Naive thymus-derived CD4-positive, alpha-beta T cell (primary cell): ENCODE measurements around the gene RHOJ. TPM values are rescaled to one million over a fixed set of nuclear protein-coding genes. Genes with fewer than 3 reads are reported as not detected.
"Not testable (repeated sequence)": the region's sequence is repeated elsewhere in the genome, so short reads cannot be mapped to it uniquely, and the experiment has no call there.

Source experiments
- ATAC-seq: fragments of 150-1000 bp; cut with Tn5 transposase; 2 replicates; pipeline ENCODE4 v1.10.0; 2021; ENCODE audit warnings: mild to moderate bottlenecking, moderate library complexity
- CTCF ChIA-PET: fragments of 350-600 bp; sonication (Branson Sonifier 250); formaldehyde crosslinking; loops from one replicate; lab custom pipeline; 2021; ENCODE audit warnings: antibody characterized with exemption; lab: Charles Lee
- POLR2A ChIA-PET: fragments of 350-600 bp; sonication (Branson Sonifier 250); formaldehyde crosslinking; loops from one replicate; lab custom pipeline; 2021; ENCODE audit warnings: antibody characterized with exemption, inconsistent platforms; lab: Charles Lee
- DNase-seq, 9 donors: peaks; one replicate each; pipeline versions ENCODE4 v3.0.0 to v3.0.0-alpha.2; 2020 to 2022; ENCODE audit warnings: mixed read lengths in 1 of 9
- H3K27ac ChIP-seq: one replicate; pipeline ENCODE4 v1.7.0; 2013; ENCODE audit warnings: mild to moderate bottlenecking, low read depth, low read length, moderate library complexity
- H3K27me3 ChIP-seq, 2 donors: one replicate each; pipeline ENCODE4 v1.7.0; 2013; ENCODE audit warnings: low read length in 2 of 2, mild to moderate bottlenecking in 2 of 2, moderate library complexity in 2 of 2; ENCODE audit not compliant: control insufficient read depth in 2 of 2, insufficient read depth in 2 of 2
- H3K36me3 ChIP-seq, 3 experiments: 1 replicate in 2 of 3; 2 replicates in 1 of 3; pipeline ENCODE4 v1.7.0; 2013; ENCODE audit warnings: low read length in 3 of 3, mild to moderate bottlenecking in 3 of 3, moderate library complexity in 1 of 3; ENCODE audit not compliant: insufficient read depth in 3 of 3, control insufficient read depth in 2 of 3
- H3K4me1 ChIP-seq, 2 donors: one replicate each; pipeline ENCODE4 v1.7.0; 2013; ENCODE audit warnings: low read length in 2 of 2, mild to moderate bottlenecking in 2 of 2, moderate library complexity in 1 of 2; ENCODE audit not compliant: control insufficient read depth in 2 of 2, insufficient read depth in 2 of 2
- H3K4me3 ChIP-seq: 2 replicates; pipeline ENCODE4 v1.7.0; 2013; ENCODE audit warnings: mild to moderate bottlenecking, low read length
- H3K9me3 ChIP-seq, 3 experiments: 1 replicate in 2 of 3; 2 replicates in 1 of 3; pipeline ENCODE4 v1.7.0; 2013; ENCODE audit warnings: low read length in 3 of 3; ENCODE audit not compliant: control insufficient read depth in 2 of 3
- H3K27ac Mint-ChIP-seq, 9 donors: one replicate each; pipeline ENCODE4 v1.8.0; 2020 to 2022; ENCODE audit warnings: mixed read lengths in 9 of 9, mild to moderate bottlenecking in 8 of 9, moderate library complexity in 5 of 9, inconsistent platforms in 2 of 9
- H3K27me3 Mint-ChIP-seq, 5 donors: one replicate each; pipeline ENCODE4 v1.8.0; 2021 to 2022; ENCODE audit warnings: mixed read lengths in 5 of 5, mild to moderate bottlenecking in 1 of 5
- H3K36me3 Mint-ChIP-seq, 5 donors: one replicate each; pipeline ENCODE4 v1.8.0; 2020 to 2022; ENCODE audit warnings: mixed read lengths in 5 of 5, mild to moderate bottlenecking in 3 of 5, inconsistent platforms in 1 of 5
- H3K4me1 Mint-ChIP-seq, 7 donors: one replicate each; pipeline ENCODE4 v1.8.0; 2020 to 2022; ENCODE audit warnings: mixed read lengths in 7 of 7, mild to moderate bottlenecking in 3 of 7, inconsistent platforms in 1 of 7
- H3K4me3 Mint-ChIP-seq, 10 donors: one replicate each; pipeline ENCODE4 v1.8.0; 2020 to 2022; ENCODE audit warnings: mild to moderate bottlenecking in 10 of 10, mixed read lengths in 10 of 10, moderate library complexity in 6 of 10, inconsistent platforms in 2 of 10
- H3K9me3 Mint-ChIP-seq, 11 donors: one replicate each; pipeline ENCODE4 v1.8.0; 2020 to 2022; ENCODE audit warnings: mixed read lengths in 11 of 11, mild to moderate bottlenecking in 4 of 11, inconsistent platforms in 1 of 11, moderate library complexity in 1 of 11
- intact Hi-C, 2 donors: fragments of 100-400 bp; cut with micrococcal nuclease; formaldehyde crosslinking; loops; one replicate each; pipeline ENCODE4 v1.15.1; 2023
- polyA plus RNA-seq, 2 donors: library from polyadenylated mRNA; unstranded; fragments of 300-500 nt; fragmentation: Illumina TruSeq; gene quantifications; one replicate each; pipeline ENCODE4 v1.2.3, GENCODE V29; 2021
- total RNA-seq, 6 experiments: library from RNA in 5 of 6; stranded (reverse) in 5 of 6; gene quantifications; 1 replicate in 5 of 6; 2 replicates in 1 of 6; pipeline ENCODE4 v1.2.3 and lab custom pipeline; 2021 to 2026

The RHOJ gene
- not detected for total RNA-seq
- not detected for polyA plus RNA-seq
- total RNA-seq (lab: John Stamatoyannopoulos, UW) = not detected

GRCh38 chr14:63204407-63205043, at the start of gene RHOJ:
TSS of gene RHOJ (plus strand) at chr14:63204443. CDS start at chr14:63204870, 427 bp downstream.
- ATAC-seq = no peak
- POLR2A ChIA-PET = no interaction called here

DNA sequence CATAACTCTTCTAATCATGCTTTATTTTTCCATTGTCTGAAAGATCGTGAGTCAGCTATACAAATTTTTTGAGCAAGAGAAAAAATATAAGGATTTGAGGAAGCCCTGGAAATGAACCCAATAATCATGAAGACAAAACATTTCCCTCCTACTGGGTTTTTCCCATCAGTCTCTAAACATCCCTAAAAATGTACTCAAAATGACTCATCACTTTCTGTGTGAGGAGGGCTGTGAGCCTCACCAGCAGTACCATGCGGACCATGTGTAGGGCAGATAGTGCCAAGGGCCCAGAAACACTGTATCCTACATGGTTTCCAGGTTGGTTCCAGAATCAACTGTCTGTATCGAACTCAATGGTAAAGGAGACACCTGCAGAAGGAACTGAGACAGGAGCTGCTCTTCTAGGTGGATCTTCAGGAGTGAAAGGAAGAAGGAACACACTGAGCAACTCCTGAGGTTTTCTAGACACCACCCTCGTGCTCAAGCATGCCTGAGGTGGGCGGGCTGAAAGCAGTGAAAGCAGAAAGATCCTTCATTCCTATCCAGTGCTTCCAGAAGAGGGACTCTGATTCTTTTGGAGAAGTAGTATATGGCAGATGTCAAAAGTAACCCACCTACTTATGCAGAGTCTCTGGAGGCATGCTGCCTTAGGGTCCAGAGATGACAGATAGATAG, 48.6 kb upstream of the RHOJ start:
- DNase-seq = no peak
- Histone ChIP-seq H3K9me3 (no peaks in the 10 kb centered on the region), H3K27me3 (no peaks in the 10 kb centered on the region), H3K36me3 (no peaks in the 10 kb centered on the region), H3K4me3 (no peak overlapping the region), H3K4me1 (no peaks in the 10 kb centered on the region), H3K27ac (no peak overlapping the region)
- Mint-ChIP-seq H3K4me3 (no peak overlapping the region), H3K27me3 (peaks cover 0 to 28% (median 9%) of the 10 kb centered on the region in 5 donors), H3K4me1 (peaks cover 0 to 2% (median 0%) of the 10 kb centered on the region in 7 donors), H3K36me3 (no peaks in the 10 kb centered on the region), H3K9me3 (peaks cover 0 to 3% (median 0%) of the 10 kb centered on the region in 11 donors), H3K27ac (no peak overlapping the region)
- ATAC-seq = no peak
- POLR2A ChIA-PET = no interaction called here
- CTCF ChIA-PET = no interaction called here
- intact Hi-C loops = no loop called here

More at GRCh38 chr14:63204407-63205043, at the start of gene RHOJ:
- Histone ChIP-seq H3K36me3 (no peaks in the 10 kb centered on the region), H3K9me3 (no peaks in the 10 kb centered on the region), H3K4me1 (no peaks in the 10 kb centered on the region), H3K4me3 (no peak within 1 kb of the TSS), H3K27ac (no peak within 1 kb of the TSS), H3K27me3 (no peaks in the 10 kb centered on the region)
- Mint-ChIP-seq H3K9me3 (peaks cover 0 to 4% (median 0%) of the 10 kb centered on the region in 11 donors), H3K4me1 (no peaks in the 10 kb centered on the region), H3K27me3 (peaks cover 2 to 24% (median 20%) of the 10 kb centered on the region in 5 donors), H3K36me3 (no peaks in the 10 kb centered on the region), H3K4me3 (no peak within 1 kb of the TSS), H3K27ac (no peak within 1 kb of the TSS)
- CTCF ChIA-PET = no interaction called here
- no peak for DNase-seq
- intact Hi-C loops = no loop called here

DNA sequence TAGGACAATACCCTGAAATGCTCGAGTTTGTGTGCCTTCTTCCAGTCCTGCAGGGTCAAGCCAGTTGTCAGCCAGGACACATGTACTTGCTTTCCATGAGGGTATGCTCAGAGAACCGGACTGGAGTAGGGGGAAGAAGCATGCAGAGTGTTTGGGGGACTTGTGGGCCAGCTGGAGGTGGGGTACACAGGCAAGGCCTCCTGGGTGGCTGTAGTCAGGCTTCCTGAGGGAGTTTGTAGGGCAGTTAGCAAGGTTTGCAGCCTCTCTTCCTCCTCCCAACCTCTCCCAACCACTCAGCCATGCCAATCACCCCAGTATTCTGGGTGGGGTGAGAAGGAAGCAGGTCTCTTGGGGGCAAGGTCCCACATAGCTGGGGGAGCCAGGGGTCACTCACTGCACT, 47.0 kb upstream of the RHOJ start:
- peaks cover 0 to 3% (median 0%) of the 10 kb centered on the region in 11 donors for H3K9me3 Mint-ChIP-seq
- DNase-seq = no peak
- H3K27me3 Mint-ChIP-seq = peaks cover 0 to 27% (median 13%) of the 10 kb centered on the region in 5 donors
- H3K27ac Mint-ChIP-seq = no peak overlapping the region
- no peak overlapping the region for H3K4me3 Mint-ChIP-seq
- Histone ChIP-seq H3K27me3 (no peaks in the 10 kb centered on the region), H3K4me3 (no peak overlapping the region), H3K27ac (no peak overlapping the region), H3K36me3 (no peaks in the 10 kb centered on the region), H3K4me1 (no peaks in the 10 kb centered on the region), H3K9me3 (no peaks in the 10 kb centered on the region)
- H3K4me1 Mint-ChIP-seq = peaks cover 0 to 2% (median 0%) of the 10 kb centered on the region in 7 donors
- ATAC-seq = no peak
- intact Hi-C loops = no loop called here
- POLR2A ChIA-PET = no interaction called here
- CTCF ChIA-PET = no interaction called here
- H3K36me3 Mint-ChIP-seq = no peaks in the 10 kb centered on the region

- no peak overlapping the region for H3K4me3 Mint-ChIP-seq
Measured at GRCh38 chr14:63163306-63163705, 40.9 kb upstream of the RHOJ start.

DNA sequence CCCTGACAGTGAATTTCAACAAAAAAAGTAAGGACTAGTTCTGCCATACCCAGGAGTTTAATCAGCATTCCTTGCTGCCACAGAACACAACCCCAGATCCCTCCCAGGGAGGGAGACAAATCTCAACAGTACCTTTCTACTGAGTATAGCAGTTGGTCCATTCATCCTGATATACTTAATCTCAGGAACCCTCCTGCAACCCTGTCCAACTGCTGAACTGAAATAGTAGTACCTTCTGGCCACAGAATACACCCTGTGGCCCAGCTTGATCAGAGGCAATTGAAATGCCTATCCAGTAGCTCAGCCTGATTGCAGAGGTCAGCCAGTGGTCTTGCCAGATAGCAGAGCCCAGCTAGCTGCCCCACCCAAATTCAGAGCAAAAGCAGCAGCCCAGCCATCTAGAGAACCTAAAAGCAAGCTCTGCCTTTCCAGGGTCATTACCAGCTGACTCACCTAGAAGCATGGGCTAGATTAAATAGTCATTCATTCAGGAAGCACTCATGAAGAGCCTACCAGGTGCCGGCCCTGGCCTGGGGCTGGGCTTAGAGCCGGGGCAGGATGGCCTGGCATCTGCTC, 40.0 kb upstream of the RHOJ start:
- POLR2A ChIA-PET = no interaction called here
- H3K9me3 Mint-ChIP-seq = peaks cover 0 to 12% (median 0%) of the 10 kb centered on the region in 11 donors

More at GRCh38 chr14:63163306-63163705, 40.9 kb upstream of the RHOJ start:
- ChIA-PET CTCF (no interaction called here), POLR2A (no interaction called here)
- no peak overlapping the region for H3K4me3 ChIP-seq
- DNase-seq (no peak), ATAC-seq (no peak)
- no peaks in the 10 kb centered on the region for H3K4me1 ChIP-seq
- intact Hi-C loops = no loop called here
- Mint-ChIP-seq H3K27me3 (peaks cover 0 to 6% (median 5%) of the 10 kb centered on the region in 5 donors), H3K4me1 (no peaks in the 10 kb centered on the region), H3K9me3 (peaks cover 0 to 13% (median 0%) of the 10 kb centered on the region in 11 donors), H3K27ac (no peak overlapping the region), H3K36me3 (no peaks in the 10 kb centered on the region)
- no peak overlapping the region for H3K27ac ChIP-seq
- H3K36me3 ChIP-seq = no peaks in the 10 kb centered on the region
- no peaks in the 10 kb centered on the region for H3K9me3 ChIP-seq
- no peaks in the 10 kb centered on the region for H3K27me3 ChIP-seq

GRCh38 chr14:63165267-63165666, 39.0 kb upstream of the RHOJ start:
- H3K27me3 ChIP-seq, H3K9me3 ChIP-seq, CTCF ChIA-PET, H3K4me3 ChIP-seq, ATAC-seq, H3K4me1 ChIP-seq, H3K36me3 ChIP-seq, H3K27me3 Mint-ChIP-seq, H3K27ac ChIP-seq, H3K27ac Mint-ChIP-seq, H3K4me3 Mint-ChIP-seq, H3K4me1 Mint-ChIP-seq, intact Hi-C loops, POLR2A ChIA-PET, H3K36me3 Mint-ChIP-seq, DNase-seq: not testable (repeated sequence)
- H3K9me3 Mint-ChIP-seq = peaks cover 0 to 12% (median 0%) of the 10 kb centered on the region in 11 donors

More for the DNA sequence above, 40.0 kb upstream of the RHOJ start:
- no peaks in the 10 kb centered on the region for H3K36me3 Mint-ChIP-seq
- no peak overlapping the region for H3K27ac ChIP-seq
- no peaks in the 10 kb centered on the region for H3K9me3 ChIP-seq
- H3K27me3 Mint-ChIP-seq = peaks cover 0 to 5% (median 3%) of the 10 kb centered on the region in 5 donors
- H3K4me3 Mint-ChIP-seq = no peak overlapping the region
- CTCF ChIA-PET = no interaction called here
- H3K4me3 ChIP-seq = no peak overlapping the region
- no peaks in the 10 kb centered on the region for H3K4me1 ChIP-seq
- ATAC-seq (no peak), DNase-seq (no peak)
- H3K27me3 ChIP-seq = no peaks in the 10 kb centered on the region
- H3K4me1 Mint-ChIP-seq = no peaks in the 10 kb centered on the region
- no peak overlapping the region for H3K27ac Mint-ChIP-seq
- no peaks in the 10 kb centered on the region for H3K36me3 ChIP-seq
- intact Hi-C loops = no loop called here
